Fibroblast of lung (primary cell): ENCODE data around the gene NPPC. TPM values are rescaled to one million over a fixed set of nuclear protein-coding genes. Genes with fewer than 3 reads are reported as not detected.

Source experiments
- DNase-seq, 2 donors: peaks; one replicate each; pipeline versions ENCODE4 v3.0.0 to v3.0.0-alpha.2; 2010; ENCODE audit warnings: low read depth in 2 of 2
- H2AFZ ChIP-seq: 2 replicates; pipeline ENCODE4 v1.5.1; 2012; ENCODE audit warnings: low read length, control low read depth, inconsistent platforms
- H3K27ac ChIP-seq: 2 replicates; pipeline ENCODE4 v1.5.1; 2011; ENCODE audit warnings: low read length, control low read depth; ENCODE audit not compliant: insufficient read depth
- H3K27me3 ChIP-seq: 2 replicates; pipeline ENCODE4 v1.5.1; 2011; ENCODE audit warnings: mild to moderate bottlenecking, low read length; ENCODE audit not compliant: control insufficient read depth, insufficient read depth
- H3K36me3 ChIP-seq: 2 replicates; pipeline ENCODE4 v1.5.1; 2011; ENCODE audit warnings: low read length; ENCODE audit not compliant: control insufficient read depth, insufficient read depth
- H3K4me1 ChIP-seq: 2 replicates; pipeline ENCODE4 v1.5.1; 2011; ENCODE audit warnings: low read length; ENCODE audit not compliant: control insufficient read depth, insufficient read depth; ENCODE audit errors: extremely low read depth
- H3K4me2 ChIP-seq: 2 replicates; pipeline ENCODE4 v1.5.1; 2011; ENCODE audit warnings: low read length, control low read depth; ENCODE audit not compliant: insufficient read depth; ENCODE audit errors: extremely low read depth
- H3K4me3 ChIP-seq, 4 experiments: fragments of 200-600 bp in 1 of 4; sonication (generic) in 1 of 4; replicated peaks in 1 of 4; 2 replicates each; pipeline ENCODE4 v1.5.1; 2011 to 2016; ENCODE audit warnings: low read length in 4 of 4, low read depth in 3 of 4, mild to moderate bottlenecking in 3 of 4, control low read depth in 2 of 4, inconsistent platforms in 1 of 4, mixed read lengths in 1 of 4; ENCODE audit not compliant: insufficient read depth in 1 of 4; ENCODE audit errors: control extremely low read depth in 1 of 4
- H3K79me2 ChIP-seq: 2 replicates; pipeline ENCODE4 v1.5.1; 2012; ENCODE audit warnings: mild to moderate bottlenecking, low read length, inconsistent platforms; ENCODE audit not compliant: control insufficient read depth, insufficient read depth
- H3K9ac ChIP-seq: 2 replicates; pipeline ENCODE4 v1.5.1; 2011; ENCODE audit warnings: mild to moderate bottlenecking, low read length, control low read depth; ENCODE audit not compliant: insufficient read depth
- H3K9me3 ChIP-seq: 2 replicates; pipeline ENCODE4 v1.5.1; 2012; ENCODE audit warnings: low read depth, low read length; ENCODE audit not compliant: control insufficient read depth, insufficient read depth
- H4K20me1 ChIP-seq: 2 replicates; pipeline ENCODE4 v1.5.1; 2011; ENCODE audit warnings: low read length; ENCODE audit not compliant: control insufficient read depth, insufficient read depth; ENCODE audit errors: extremely low read depth
- EZH2 ChIP-seq: IDR thresholded peaks from 2 replicates; pipeline ENCODE4 v1.5.1; 2012; ENCODE audit warnings: low read length, control low read depth, mild to moderate bottlenecking; ENCODE audit errors: missing control alignments
- polyA plus RNA-seq, 2 donors: library from polyadenylated mRNA; depleted of rRNA in 1 of 2; stranded (reverse) in 1 of 2; unstranded in 1 of 2; fragments of >200 nt; gene quantifications; 2 replicates each; pipeline ENCODE4 v1.2.1, GENCODE V29; 2011 to 2012; ENCODE audit warnings: missing spikeins in 1 of 2
- total RNA-seq: library from RNA; depleted of rRNA; stranded (reverse); fragments of >200 nt; gene quantifications from 2 replicates; pipeline ENCODE4 v1.2.1, GENCODE V29; 2014
- TF ChIP-seq, protein P1 (sequence below), 2 donors: IDR thresholded peaks in 1 of 2; conservative IDR thresholded peaks in 1 of 2; 1 replicate in 1 of 2; 2 replicates in 1 of 2; pipeline ENCODE4 v1.5.1; 2011 to 2012; ENCODE audit warnings: low read length in 2 of 2, control low read depth in 1 of 2, inconsistent platforms in 1 of 2, low read depth in 1 of 2, mild to moderate bottlenecking in 1 of 2

The NPPC gene
- total and polyA plus RNA-seq, 2 donors (not counting 1 experiment from before 2014, with no cell fraction given): not detected

DNA sequence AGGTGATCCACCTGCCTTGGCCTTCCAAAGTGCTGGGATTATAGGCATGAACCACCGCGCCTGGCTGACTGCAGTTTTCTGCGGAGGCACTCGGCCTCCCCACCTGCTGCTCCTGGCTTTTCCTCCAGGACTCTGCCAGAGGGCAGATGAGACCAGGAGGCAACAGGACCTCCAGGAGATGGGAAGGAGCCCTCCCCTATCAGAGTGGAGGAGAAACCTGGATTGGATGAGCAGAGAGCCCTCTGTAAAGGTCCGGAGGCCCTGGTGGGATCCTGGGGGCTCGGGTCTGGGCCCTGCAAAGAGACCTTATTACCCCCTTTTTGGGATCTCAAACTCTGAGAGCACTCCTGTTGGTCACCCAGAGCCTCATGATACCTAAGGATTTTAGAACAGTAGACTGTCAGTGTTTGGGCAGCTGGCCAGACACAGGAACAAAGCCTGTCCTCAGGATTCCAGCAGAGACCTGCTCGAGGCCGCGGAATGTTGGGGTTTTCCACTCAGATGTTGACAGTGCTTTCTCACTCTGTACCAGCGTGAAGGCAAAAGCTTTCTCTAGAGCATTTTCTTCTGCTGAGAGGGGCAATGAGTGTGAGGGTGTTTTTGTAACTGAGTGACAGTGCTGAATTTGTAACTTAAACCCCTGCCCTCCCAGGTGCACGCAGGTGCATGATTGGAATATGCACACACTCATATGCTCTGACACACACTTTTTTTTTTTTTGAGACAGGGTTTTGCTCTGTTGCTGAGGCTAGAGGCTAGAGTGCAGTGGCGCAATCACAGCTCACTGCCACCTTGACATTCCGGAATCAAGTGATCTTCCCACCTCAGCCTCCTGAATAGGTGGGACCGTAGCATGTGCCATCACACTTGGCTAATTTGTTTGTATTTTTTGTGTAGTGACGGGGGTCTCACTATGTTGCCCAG is 48.4 kb downstream of the NPPC start:
- Histone ChIP-seq H3K4me3 (no peak overlapping the region), H3K9ac (no peak overlapping the region), H3K36me3 (no peaks in the 10 kb centered on the region), H3K27ac (no peak overlapping the region), H3K9me3 (no peaks in the 10 kb centered on the region), H3K79me2 (no peaks in the 10 kb centered on the region), H3K27me3 (no peaks in the 10 kb centered on the region), H3K4me2 (no peak overlapping the region), H3K4me1 (no peaks in the 10 kb centered on the region), H4K20me1 (no peaks in the 10 kb centered on the region), H2AFZ (no peak overlapping the region)
- TF ChIP-seq, protein P1, sequence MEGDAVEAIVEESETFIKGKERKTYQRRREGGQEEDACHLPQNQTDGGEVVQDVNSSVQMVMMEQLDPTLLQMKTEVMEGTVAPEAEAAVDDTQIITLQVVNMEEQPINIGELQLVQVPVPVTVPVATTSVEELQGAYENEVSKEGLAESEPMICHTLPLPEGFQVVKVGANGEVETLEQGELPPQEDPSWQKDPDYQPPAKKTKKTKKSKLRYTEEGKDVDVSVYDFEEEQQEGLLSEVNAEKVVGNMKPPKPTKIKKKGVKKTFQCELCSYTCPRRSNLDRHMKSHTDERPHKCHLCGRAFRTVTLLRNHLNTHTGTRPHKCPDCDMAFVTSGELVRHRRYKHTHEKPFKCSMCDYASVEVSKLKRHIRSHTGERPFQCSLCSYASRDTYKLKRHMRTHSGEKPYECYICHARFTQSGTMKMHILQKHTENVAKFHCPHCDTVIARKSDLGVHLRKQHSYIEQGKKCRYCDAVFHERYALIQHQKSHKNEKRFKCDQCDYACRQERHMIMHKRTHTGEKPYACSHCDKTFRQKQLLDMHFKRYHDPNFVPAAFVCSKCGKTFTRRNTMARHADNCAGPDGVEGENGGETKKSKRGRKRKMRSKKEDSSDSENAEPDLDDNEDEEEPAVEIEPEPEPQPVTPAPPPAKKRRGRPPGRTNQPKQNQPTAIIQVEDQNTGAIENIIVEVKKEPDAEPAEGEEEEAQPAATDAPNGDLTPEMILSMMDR (conservative IDR thresholded peaks at IDR 0.05 in 1 of 2, IDR thresholded peaks at IDR 0.05 in 1 of 2; ENCODE audit: low read depth in 1 of 2, low read length in 2 of 2): no peak
- no peak for TF ChIP-seq EZH2
- DNase-seq: peak in 1 of 2 donors; percentile 49

DNA sequence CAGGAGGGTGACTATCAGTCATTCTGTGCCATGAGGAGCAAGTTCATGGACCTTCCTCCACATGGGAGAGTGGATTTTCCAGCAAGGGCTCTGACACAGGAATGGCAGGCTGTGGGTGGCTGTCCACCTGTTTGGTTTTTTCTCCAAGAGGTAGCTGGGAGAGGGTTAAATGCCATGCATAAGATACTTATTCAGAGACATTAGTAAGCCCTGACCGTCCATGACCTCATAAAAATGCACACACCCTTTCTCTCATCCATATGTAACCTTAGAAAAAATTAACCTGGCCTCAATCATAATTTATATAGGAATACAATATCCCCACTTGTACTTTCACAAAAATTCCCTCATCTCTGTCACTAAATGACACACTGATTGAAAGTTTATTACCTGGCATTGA is 51.3 kb downstream of the NPPC start:
- H4K20me1 ChIP-seq: no peaks in the 10 kb centered on the region
- H3K4me1 ChIP-seq: no peaks in the 10 kb centered on the region
- H3K79me2 ChIP-seq: no peaks in the 10 kb centered on the region
- no peak overlapping the region for H3K4me2 ChIP-seq
- no peak overlapping the region for H2AFZ ChIP-seq
- no peak overlapping the region for H3K9ac ChIP-seq
- DNase-seq: no peak
- no peaks in the 10 kb centered on the region for H3K27me3 ChIP-seq
- no peaks in the 10 kb centered on the region for H3K36me3 ChIP-seq
- H3K9me3 ChIP-seq: no peaks in the 10 kb centered on the region
- no peak overlapping the region for H3K27ac ChIP-seq
- no peak overlapping the region for H3K4me3 ChIP-seq
- no peak for TF ChIP-seq EZH2
- TF ChIP-seq, protein P1 (conservative IDR thresholded peaks at IDR 0.05 in 1 of 2, IDR thresholded peaks at IDR 0.05 in 1 of 2; ENCODE audit: low read depth in 1 of 2, low read length in 2 of 2): no peak

Other genes starting within 250 kb of the NPPC start
- 481 and 664 TPM in 2 replicates for gene PTMA, start 217.9 kb downstream of the NPPC start, total RNA-seq
- 650 and 1,032 TPM in 2 replicates for gene PTMA, start 217.9 kb downstream of the NPPC start, polyA plus RNA-seq
- 13.6 and 14.4 TPM in 2 replicates for gene PDE6D, start 145.1 kb downstream of the NPPC start, total RNA-seq
- gene PDE6D, start 145.1 kb downstream of the NPPC start, polyA plus RNA-seq: 31.3 and 32.3 TPM in 2 replicates
- gene COPS7B, start 140.0 kb downstream of the NPPC start, total RNA-seq: 12.1 and 17.7 TPM in 2 replicates
- 39.5 and 44.8 TPM in 2 replicates for gene COPS7B, start 140.0 kb downstream of the NPPC start, polyA plus RNA-seq
- 12.3 and 15.2 TPM in 2 replicates for gene DIS3L2, start 35.3 kb upstream of the NPPC start, total RNA-seq
- gene DIS3L2, start 35.3 kb upstream of the NPPC start, polyA plus RNA-seq: 5.2 and 7.4 TPM in 2 replicates